Activated CD4-positive, alpha-beta memory T cell treated with anti-CD3 and anti-CD28 coated beads, Interleukin-2, amount 10 ng/mL, durations not matched to agents 7 days and 5 days (primary cell): ENCODE results near the gene GAS2. TPM values are rescaled to one million over a fixed set of nuclear protein-coding genes. Genes with fewer than 3 reads are reported as not detected.

Experiments used
- CTCF ChIA-PET: fragments of 350-600 bp; sonication (Branson Sonifier 250); formaldehyde crosslinking; loops from one replicate; lab custom pipeline; 2021; ENCODE audit warnings: antibody characterized with exemption, inconsistent platforms; lab: Charles Lee
- POLR2A ChIA-PET: fragments of 350-600 bp; sonication (Branson Sonifier 250); formaldehyde crosslinking; loops from one replicate; lab custom pipeline; 2021; ENCODE audit warnings: antibody characterized with exemption; lab: Charles Lee
- DNase-seq: peaks from one replicate; pipeline ENCODE4 v3.0.0-alpha.2; 2020
- H3K27ac Mint-ChIP-seq: one replicate; pipeline ENCODE4 v1.8.0; 2021; ENCODE audit warnings: mild to moderate bottlenecking, mixed read lengths
- H3K27me3 Mint-ChIP-seq: one replicate; pipeline ENCODE4 v1.8.0; 2021; ENCODE audit warnings: mixed read lengths
- H3K36me3 Mint-ChIP-seq: one replicate; pipeline ENCODE4 v1.8.0; 2021; ENCODE audit warnings: low read depth, mixed read lengths
- H3K4me1 Mint-ChIP-seq: one replicate; pipeline ENCODE4 v1.8.0; 2021; ENCODE audit warnings: mixed read lengths
- H3K4me3 Mint-ChIP-seq: one replicate; pipeline ENCODE4 v1.8.0; 2021; ENCODE audit warnings: mild to moderate bottlenecking, mixed read lengths
- H3K9me3 Mint-ChIP-seq: one replicate; pipeline ENCODE4 v1.8.0; 2021; ENCODE audit warnings: mixed read lengths
- total RNA-seq, 2 experiments: library from RNA; stranded (reverse); gene quantifications; one replicate each; pipeline ENCODE4 v1.2.3, GENCODE V29; 2021

GAS2 gene
- total RNA-seq, 2 experiments from 2014 or later: 1.1 to 1.2 TPM

DNA sequence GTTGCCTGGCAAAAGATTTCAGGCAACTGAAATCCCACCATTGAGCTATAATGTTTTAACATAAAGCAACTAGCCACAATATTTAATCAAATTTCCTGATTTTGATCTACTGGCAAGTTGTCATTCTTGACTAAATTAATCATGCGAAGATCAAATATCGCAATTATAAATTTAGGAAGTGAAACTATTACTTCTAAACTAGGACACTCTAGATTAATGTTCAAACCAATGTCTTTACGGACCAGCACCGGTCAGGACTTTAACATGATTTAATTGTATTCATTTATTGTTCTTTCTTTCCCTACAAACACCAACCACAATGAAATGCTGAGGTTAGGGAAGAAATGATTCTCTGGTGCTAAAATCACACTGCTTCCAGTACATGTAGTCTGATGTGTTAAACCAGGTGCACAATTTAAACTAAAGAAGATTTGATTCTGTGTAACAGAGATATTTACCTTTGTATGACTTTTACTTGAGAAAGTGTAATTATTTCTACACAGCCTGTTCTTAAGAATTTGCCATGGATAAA lies 14.9 kb downstream of the GAS2 start:
- Mint-ChIP-seq H3K27me3 (peaks cover 2% of the 10 kb centered on the region), H3K4me3 (no peak overlapping the region), H3K27ac (no peak overlapping the region), H3K36me3 (no peaks in the 10 kb centered on the region), H3K4me1 (no peaks in the 10 kb centered on the region), H3K9me3 (no peaks in the 10 kb centered on the region)
- DNase-seq: no peak
- ChIA-PET POLR2A (no interaction called here), CTCF (no interaction called here)

DNA sequence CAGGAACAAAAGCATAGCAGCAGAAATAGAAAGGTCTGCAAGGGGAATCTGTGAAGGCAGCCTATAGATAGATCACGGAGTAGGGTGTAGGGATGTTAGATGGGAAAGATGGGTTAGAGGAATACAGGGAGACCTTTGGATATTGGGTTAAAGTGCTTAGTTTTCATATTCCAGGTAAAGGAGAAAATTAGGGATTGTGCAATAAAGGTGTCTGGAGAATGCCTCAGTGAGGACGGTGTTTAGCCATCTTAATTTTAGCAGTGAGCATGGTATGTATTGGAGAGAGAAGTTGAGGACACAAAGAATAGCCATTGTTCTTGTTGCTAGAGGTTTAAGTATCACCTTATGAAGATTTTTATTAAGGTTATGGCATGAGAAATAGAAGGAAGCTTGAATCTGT lies 17.7 kb downstream of the GAS2 start:
- no peaks in the 10 kb centered on the region for H3K27me3 Mint-ChIP-seq
- no peak overlapping the region for H3K27ac Mint-ChIP-seq
- H3K4me3 Mint-ChIP-seq: no peak overlapping the region
- H3K4me1 Mint-ChIP-seq: no peaks in the 10 kb centered on the region
- CTCF ChIA-PET: no interaction called here
- POLR2A ChIA-PET: no interaction called here
- DNase-seq: no peak
- H3K36me3 Mint-ChIP-seq: no peaks in the 10 kb centered on the region
- H3K9me3 Mint-ChIP-seq: no peaks in the 10 kb centered on the region

- no peak overlapping the region for H3K4me3 Mint-ChIP-seq
- no peak overlapping the region for H3K27ac Mint-ChIP-seq
- DNase-seq: no peak
- no peaks in the 10 kb centered on the region for H3K36me3 Mint-ChIP-seq
- no peaks in the 10 kb centered on the region for H3K27me3 Mint-ChIP-seq
- CTCF ChIA-PET: no interaction called here
- no peaks in the 10 kb centered on the region for H3K4me1 Mint-ChIP-seq
- H3K9me3 Mint-ChIP-seq: no peaks in the 10 kb centered on the region
- POLR2A ChIA-PET: no interaction called here
These were observed 18.7 kb downstream of the GAS2 start for GRCh38 chr11:22685111-22685510.

- ChIA-PET POLR2A (no interaction called here), CTCF (no interaction called here)
- Mint-ChIP-seq H3K36me3 (no peaks in the 10 kb centered on the region), H3K9me3 (no peaks in the 10 kb centered on the region), H3K4me3 (no peak overlapping the region), H3K4me1 (no peaks in the 10 kb centered on the region), H3K27me3 (no peaks in the 10 kb centered on the region), H3K27ac (no peak overlapping the region)
- DNase-seq: no peak
These were observed 22.5 kb downstream of the GAS2 start for GRCh38 chr11:22688914-22689313.

DNA sequence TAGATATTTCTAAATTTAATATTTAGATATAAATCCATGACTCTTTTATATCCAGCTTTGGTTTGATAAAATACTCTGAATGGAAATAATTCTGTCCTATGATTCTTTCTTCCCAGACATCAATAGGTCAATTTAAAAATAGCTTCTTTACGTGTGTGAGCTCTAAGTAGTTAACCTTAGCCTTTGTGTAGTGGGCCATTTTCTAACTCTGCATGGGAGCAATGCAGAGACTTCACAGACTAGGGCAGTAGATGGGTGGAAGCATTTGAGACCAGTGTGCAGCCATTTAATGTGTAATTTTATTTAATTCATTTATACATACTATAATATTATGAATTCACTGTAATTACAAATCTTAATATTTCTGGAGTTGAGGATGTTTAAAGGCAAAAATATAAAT lies 23.8 kb downstream of the GAS2 start:
- Mint-ChIP-seq H3K4me1 (no peaks in the 10 kb centered on the region), H3K9me3 (no peaks in the 10 kb centered on the region), H3K27me3 (no peaks in the 10 kb centered on the region), H3K36me3 (no peaks in the 10 kb centered on the region), H3K4me3 (no peak overlapping the region), H3K27ac (no peak overlapping the region)
- ChIA-PET POLR2A (no interaction called here), CTCF (no interaction called here)
- no peak for DNase-seq

DNA sequence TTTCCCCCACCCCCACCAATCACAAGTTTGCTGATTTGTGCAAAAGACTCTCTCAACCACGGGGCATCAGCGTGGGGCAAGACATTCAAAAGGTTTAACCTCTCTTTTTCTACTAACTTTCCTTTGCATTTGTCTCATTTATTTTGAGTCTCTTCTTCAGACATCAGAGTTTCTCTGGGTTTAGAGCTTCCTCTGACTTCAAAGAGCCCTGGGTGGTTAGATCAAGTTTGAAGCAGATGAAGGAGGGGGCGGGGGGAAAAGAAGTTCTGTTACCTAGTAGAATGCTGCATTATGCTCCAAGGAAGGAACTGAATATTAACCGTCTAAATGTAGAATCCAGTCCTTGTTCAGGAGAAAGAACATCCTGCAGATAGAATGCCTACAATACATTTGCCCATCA lies 24.5 kb downstream of the GAS2 start:
- H3K9me3 Mint-ChIP-seq: no peaks in the 10 kb centered on the region
- ChIA-PET CTCF (no interaction called here), POLR2A (no interaction called here)

DNA sequence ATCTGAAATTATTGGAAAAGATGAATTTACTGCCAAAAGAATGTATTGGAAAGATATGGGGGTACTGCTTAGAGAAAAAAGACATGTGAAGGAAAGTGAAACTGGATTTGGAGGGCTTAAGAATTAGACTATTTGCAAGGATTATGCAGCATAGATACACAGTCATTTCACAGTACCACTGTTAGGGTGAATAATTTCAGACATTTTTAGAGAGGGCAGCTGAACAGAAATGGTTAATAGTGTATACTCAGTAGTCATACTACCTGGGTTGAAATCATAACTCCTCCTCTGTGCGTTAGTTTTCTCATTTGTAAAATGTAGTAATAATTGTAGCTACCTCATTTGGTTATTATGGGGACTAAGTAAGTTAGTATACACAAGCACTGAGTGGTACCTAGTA lies 33.0 kb downstream of the GAS2 start:
- Mint-ChIP-seq H3K27me3 (no peaks in the 10 kb centered on the region), H3K36me3 (no peaks in the 10 kb centered on the region), H3K4me1 (no peaks in the 10 kb centered on the region), H3K9me3 (no peaks in the 10 kb centered on the region), H3K4me3 (no peak overlapping the region), H3K27ac (no peak overlapping the region)
- no peak for DNase-seq
- ChIA-PET CTCF (no interaction called here), POLR2A (no interaction called here)

More for the DNA sequence above, 24.5 kb downstream of the GAS2 start:
- Mint-ChIP-seq H3K27ac (no peak overlapping the region), H3K27me3 (no peaks in the 10 kb centered on the region), H3K36me3 (no peaks in the 10 kb centered on the region), H3K4me1 (no peaks in the 10 kb centered on the region), H3K4me3 (no peak overlapping the region)
- no peak for DNase-seq

GRCh38 chr11:22702031-22702430 lies 35.6 kb downstream of the GAS2 start:
- POLR2A ChIA-PET: no interaction called here
- Mint-ChIP-seq H3K4me3 (no peak overlapping the region), H3K27ac (no peak overlapping the region), H3K36me3 (no peaks in the 10 kb centered on the region), H3K9me3 (no peaks in the 10 kb centered on the region), H3K27me3 (no peaks in the 10 kb centered on the region), H3K4me1 (no peaks in the 10 kb centered on the region)
- CTCF ChIA-PET: no interaction called here
- no peak for DNase-seq

DNA sequence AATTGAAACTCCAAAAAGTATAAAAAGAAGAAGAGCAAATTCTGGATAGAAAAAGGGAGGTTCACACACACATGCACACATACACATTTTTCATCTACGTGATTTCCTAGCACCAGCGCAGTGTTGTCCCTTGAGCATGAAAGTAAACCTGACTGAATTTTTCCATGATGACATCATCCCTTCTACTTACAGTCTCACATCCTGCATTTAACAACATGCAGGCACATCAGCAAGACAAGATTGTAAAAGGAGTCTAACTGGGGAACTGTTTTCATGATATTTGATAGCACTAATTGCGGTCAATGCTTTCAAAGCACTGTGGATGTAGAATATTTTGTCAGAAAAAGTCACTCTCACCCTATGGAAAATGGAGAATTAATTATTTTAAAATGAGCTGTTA lies 36.6 kb downstream of the GAS2 start:
- H3K4me1 Mint-ChIP-seq: no peaks in the 10 kb centered on the region
- POLR2A ChIA-PET: no interaction called here
- H3K4me3 Mint-ChIP-seq: no peak overlapping the region
- CTCF ChIA-PET: no interaction called here
- H3K9me3 Mint-ChIP-seq: no peaks in the 10 kb centered on the region
- H3K27me3 Mint-ChIP-seq: no peaks in the 10 kb centered on the region
- no peak overlapping the region for H3K27ac Mint-ChIP-seq
- DNase-seq: no peak
- H3K36me3 Mint-ChIP-seq: no peaks in the 10 kb centered on the region

- ChIA-PET POLR2A (no interaction called here), CTCF (no interaction called here)
- no peaks in the 10 kb centered on the region for H3K36me3 Mint-ChIP-seq
- H3K4me1 Mint-ChIP-seq: no peaks in the 10 kb centered on the region
- no peaks in the 10 kb centered on the region for H3K9me3 Mint-ChIP-seq
- no peak for DNase-seq
- H3K27ac Mint-ChIP-seq: no peak overlapping the region
- H3K4me3 Mint-ChIP-seq: no peak overlapping the region
- H3K27me3 Mint-ChIP-seq: no peaks in the 10 kb centered on the region
These were observed 37.2 kb downstream of the GAS2 start for GRCh38 chr11:22703591-22703990.

DNA sequence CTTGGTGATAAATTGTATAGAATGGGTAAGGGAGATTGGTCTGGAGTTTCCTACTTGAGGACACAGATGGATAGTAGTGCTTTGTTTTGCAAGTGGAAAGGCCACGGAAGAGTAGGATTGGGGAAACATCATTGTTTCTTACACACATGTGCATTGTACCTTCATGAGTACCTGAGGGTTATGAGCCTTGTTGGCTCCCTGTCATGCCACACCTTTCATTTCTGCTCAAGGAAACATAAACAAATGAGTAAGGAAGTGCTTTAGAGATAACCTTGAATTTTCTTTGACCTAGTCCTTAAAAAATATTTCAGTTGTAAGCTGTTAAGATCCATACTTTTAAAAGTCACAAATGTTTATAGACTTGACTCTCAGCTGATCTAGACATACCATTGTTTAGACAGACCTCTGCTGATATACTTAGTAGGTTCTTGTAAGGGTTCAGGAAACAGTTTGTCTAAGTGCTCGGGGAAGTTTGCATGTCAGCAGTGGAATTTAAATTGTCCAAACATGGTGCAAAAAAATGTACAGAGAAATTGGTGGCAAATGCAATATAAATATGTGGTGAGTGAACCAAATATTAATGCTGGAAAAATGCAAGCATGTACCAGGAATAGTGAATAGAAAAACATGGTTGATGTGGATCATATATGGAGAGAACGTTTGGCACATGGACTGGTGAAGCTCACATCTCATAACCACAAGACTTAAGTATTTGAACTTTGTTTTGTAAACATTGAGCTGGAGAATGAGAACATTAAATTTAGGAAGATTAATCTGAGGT lies 40.9 kb downstream of the GAS2 start:
- Mint-ChIP-seq H3K4me3 (no peak overlapping the region), H3K4me1 (no peaks in the 10 kb centered on the region), H3K27ac (no peak overlapping the region), H3K9me3 (no peaks in the 10 kb centered on the region), H3K36me3 (no peaks in the 10 kb centered on the region), H3K27me3 (no peaks in the 10 kb centered on the region)
- POLR2A ChIA-PET: no interaction called here
- CTCF ChIA-PET: no interaction called here
- no peak for DNase-seq

DNA sequence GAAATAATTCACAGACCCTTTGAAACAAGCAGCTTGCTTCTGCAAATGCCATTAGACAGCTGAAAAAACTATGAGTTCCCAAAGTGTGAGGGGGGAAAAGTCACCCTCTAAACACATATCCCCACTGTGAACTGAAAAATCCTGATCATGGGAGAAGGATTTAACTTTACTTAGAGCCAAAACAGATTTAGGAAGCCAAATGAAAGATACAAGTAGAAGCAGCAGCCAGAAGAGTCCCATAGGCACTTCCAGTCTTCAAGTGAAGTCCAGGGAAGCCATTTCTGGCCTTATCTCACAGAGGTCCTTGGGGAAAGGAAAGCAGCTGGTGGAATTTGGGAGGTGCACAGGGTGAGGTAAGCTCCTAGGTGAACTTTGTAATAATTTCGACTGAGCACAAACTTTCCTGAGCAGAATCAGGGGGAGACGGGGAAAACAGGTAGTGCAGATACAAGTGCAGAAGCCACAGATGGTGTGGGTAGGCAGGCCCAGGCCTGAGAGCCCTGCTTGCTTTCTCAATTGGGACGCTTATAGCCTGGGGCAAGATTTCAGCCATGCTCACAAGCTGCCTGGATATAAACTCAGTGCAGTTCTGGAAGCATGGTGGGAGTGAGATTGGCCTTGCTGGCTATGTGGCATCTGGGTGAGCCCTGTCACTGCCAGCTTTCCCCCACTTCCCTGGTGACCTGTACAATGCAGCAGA lies 44.8 kb downstream of the GAS2 start:
- Mint-ChIP-seq H3K27me3 (no peaks in the 10 kb centered on the region), H3K9me3 (no peaks in the 10 kb centered on the region), H3K36me3 (no peaks in the 10 kb centered on the region), H3K4me1 (no peaks in the 10 kb centered on the region), H3K27ac (no peak overlapping the region), H3K4me3 (no peak overlapping the region)
- no peak for DNase-seq
- ChIA-PET POLR2A (no interaction called here), CTCF (no interaction called here)

DNA sequence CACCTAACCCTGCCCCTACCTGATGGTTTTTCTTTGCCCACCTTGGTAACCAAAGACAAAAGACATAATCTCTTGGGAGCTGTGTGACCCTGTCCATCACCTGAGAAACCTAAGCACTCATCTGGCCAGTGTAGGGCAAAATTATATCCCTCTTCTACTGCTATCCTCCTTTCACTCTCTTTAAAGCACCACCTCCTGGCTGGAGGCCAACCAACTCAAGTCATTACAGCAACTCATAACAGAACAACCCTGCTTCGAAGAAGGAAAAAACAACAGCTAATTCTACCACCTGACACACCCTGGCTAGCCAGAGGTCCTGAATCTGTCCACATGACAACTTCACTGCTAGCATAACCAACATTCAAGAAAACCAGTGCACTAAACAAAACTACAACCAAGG lies 45.5 kb downstream of the GAS2 start:
- H3K36me3 Mint-ChIP-seq: no peaks in the 10 kb centered on the region
- H3K4me3 Mint-ChIP-seq: no peak overlapping the region
- no peak for DNase-seq
- POLR2A ChIA-PET: no interaction called here
- no peaks in the 10 kb centered on the region for H3K27me3 Mint-ChIP-seq
- no peaks in the 10 kb centered on the region for H3K4me1 Mint-ChIP-seq
- H3K9me3 Mint-ChIP-seq: no peaks in the 10 kb centered on the region
- CTCF ChIA-PET: no interaction called here
- no peak overlapping the region for H3K27ac Mint-ChIP-seq

GRCh38 chr11:22713336-22713735 lies 46.9 kb downstream of the GAS2 start:
- no peak for DNase-seq
- H3K4me1 Mint-ChIP-seq: no peaks in the 10 kb centered on the region
- H3K27ac Mint-ChIP-seq: no peak overlapping the region
- CTCF ChIA-PET: no interaction called here
- no peaks in the 10 kb centered on the region for H3K27me3 Mint-ChIP-seq
- H3K36me3 Mint-ChIP-seq: no peaks in the 10 kb centered on the region
- H3K9me3 Mint-ChIP-seq: no peaks in the 10 kb centered on the region
- POLR2A ChIA-PET: no interaction called here
- H3K4me3 Mint-ChIP-seq: no peak overlapping the region
